HG02623 (cell line): ENCODE results near the gene MFF.
"Not testable (repeated sequence)": the region's sequence is repeated elsewhere in the genome, so short reads cannot be mapped to it uniquely, and the experiment has no call there.

Experiments
- ATAC-seq: cut with Tn5 transposase; IDR thresholded peaks from one replicate; pipeline ENCODE4 v1.9.1; 2021; ENCODE audit warnings: moderate library complexity; ENCODE audit not compliant: unreplicated experiment

MFF gene

DNA sequence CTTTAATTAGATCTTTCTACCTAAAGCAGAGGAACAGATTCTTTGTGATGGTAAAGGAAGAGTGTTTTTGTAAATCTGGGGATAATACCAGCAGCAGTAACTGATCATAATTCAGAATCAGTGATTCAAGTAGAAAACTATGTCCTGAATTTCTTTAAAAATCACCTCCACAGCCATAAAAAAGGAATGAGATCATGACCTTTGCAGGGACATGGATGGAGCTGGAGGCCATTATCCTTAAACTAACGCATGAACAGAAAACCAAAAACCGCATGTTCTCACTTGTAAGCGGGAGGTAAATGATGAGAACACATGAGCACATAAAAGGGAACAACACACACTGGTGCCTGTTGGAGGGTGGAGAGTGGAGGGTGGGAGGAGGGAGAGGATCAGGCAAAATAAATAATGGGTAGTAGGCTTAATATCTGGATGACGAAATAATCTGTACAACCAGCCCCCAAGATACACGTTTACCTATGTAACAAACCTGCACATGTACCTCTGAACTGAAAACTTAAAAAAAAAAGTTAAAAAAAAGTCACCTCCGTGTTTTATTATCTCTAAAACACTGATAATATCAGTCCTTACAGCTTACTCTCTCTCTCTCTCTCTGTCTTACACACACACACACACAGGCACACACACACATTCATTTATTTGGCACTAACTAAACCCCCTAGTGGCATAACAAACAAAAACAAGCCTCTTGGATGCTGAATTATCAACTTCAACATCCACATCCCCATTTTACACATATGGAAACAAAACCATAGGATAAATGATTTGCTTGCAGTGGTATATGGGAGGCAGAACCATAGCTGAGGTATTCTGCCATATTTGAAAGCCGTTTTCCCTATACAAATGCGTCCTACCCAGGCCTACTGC, 52.7 kb downstream of the MFF start:
- no peak for ATAC-seq

DNA sequence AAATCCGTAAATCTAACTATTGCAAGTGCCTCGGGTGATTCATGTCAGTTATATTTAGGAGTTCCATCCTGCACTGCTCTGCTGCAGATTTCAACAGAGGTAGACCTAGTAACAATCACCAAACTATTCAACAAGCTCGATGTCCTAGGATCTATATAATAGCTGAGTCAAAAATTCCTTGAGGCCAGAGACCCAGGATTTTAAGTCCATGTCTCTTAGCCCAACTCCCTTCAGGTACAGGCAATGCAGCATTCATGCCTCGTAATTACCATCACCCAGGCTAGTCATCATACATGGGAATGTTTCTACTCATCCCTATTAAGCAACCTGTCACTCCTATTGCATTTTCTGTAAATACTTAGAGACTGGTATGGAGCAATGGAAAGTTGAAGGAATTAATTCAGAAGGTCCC, 53.3 kb downstream of the MFF start:
- ATAC-seq: no peak

DNA sequence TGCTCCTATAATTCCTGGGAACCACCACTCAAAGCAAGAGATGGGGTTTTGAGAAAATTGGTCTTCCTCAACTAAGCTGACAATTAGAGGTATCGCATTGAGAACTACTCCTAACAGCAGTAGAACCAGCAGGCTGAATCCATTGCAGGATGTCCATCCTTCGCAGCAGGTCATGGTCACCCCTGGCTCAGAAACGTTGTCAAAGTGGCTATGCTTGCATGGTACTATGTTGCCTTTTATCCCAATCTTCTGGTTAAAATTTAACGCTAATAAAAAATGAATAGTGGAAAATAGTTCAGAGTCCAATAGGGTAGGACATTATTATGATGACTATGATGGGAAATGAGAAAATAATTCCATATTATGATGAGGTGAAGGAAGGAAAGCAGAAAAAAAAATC, 54.0 kb downstream of the MFF start, which contains the start of gene TM4SF20:
Gene TM4SF20, minus strand, starts transcription at position 212 of the 400 bp plus-strand sequence. Its CDS starts 38 bp downstream, at position 174.
- ATAC-seq: no peak

DNA sequence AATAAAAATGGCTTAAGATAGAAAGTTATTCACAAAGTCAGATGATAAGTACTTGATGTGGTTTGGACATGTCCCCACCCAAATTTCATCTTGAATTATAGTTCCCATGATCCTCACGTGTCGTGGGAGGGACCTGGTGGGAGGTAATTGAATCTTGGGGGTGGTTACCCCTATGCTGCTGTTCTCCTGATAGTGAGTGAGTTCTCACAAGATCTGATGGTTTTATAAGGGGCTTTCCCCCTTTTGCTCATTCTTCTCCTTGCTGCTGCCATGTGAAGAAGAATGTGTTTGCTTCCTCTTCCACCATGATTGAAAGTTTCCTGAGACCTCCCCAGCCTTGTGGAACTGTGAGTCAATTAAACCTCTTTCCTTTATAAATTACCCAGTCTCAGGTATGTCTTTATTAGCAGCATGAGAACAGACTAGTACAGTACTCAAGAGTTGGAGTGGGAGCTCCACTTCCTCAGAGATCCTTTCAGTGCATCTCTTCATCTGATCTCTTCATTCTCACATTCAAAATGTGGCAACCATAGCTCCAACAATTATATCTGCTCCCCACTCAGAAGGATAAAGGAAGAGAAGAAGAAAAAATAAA, 57.3 kb downstream of the MFF start:
- not testable (repeated sequence) for ATAC-seq

DNA sequence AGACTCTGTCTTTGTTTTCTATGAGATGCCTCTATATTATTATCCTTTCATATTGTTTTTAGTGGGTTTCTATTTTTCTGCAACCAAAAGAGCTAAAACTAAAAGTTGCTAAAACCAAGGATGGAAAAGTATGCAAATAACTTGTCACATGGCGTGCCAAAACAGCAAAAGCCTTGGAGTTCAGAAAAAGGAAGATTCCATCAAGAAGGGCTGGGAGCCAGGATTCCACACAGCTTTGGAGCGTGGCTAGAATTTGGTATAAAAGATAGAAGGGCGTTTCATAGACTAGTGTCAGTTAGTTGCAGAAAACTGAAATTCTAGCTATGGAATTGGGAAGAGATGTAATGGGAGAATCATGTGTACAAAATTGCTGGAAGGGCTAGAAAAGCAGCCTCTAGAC, 58.6 kb downstream of the MFF start:
- ATAC-seq: no peak

DNA sequence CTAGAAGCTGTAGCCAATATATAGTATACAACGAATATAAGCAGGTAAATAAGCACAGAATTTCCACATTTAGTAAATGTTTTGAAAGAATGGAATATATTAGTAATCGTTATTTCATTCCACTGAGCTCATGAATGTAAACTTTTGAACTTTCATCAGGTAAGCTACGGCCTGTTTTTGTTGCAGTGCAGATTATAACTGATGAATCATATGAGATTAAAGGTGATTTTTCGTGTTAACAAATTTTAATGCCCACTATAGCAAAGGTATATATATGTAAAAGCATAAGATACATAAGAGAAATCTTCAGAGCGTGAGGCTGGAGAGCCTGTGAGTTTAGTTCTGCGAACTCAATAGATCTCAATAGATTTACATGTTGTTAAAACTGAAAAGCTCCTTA, 61.6 kb downstream of the MFF start:
- no peak for ATAC-seq

DNA sequence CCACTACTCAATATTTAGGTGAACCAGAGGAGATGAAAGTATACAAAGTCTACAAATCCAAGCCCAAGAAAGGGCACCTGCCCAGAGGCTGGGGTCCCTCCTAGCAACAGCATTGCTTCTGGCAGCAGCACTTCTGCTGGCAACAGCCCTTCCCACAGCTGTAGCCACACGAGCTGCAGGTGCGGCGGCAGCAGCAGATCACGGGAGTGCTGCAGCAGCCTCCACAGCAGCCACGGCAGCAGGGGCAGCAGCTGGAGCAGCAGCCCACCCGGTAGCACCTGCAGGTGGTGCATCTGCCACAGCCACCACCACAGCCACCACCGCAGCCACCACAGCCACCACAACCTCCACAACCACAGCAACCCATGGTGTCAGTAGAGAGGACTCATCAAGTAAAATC, 62.5 kb downstream of the MFF start, which contains the start of gene SCYGR1:
Gene SCYGR1, minus strand, starts transcription at position 367 of the 400 bp plus-strand sequence. Its CDS starts 0 bp downstream, at position 367.
- not testable (repeated sequence) for ATAC-seq

DNA sequence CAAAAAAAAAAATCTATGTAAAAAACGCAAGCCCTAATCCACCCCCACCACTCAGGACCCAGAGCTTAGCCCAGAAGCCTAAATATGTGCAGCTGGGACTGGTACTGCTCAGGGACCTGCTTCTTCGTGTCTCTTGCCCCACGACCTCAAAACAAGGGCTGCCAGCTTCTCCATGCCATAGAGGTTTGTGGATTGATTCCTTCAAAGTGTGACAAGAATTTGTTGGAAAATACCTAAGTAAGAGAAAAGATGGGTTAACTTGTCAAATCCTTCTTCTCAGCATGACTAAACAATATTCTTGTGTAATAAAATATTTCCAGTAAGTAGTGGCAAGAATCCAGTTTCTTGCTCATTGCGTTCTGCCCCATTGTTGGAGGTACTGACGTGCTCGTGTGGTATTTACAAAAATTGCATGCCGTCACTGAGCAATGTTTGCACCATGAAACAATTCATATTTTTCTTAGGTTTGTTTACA, 63.5 kb downstream of the MFF start:
- no peak for ATAC-seq

DNA sequence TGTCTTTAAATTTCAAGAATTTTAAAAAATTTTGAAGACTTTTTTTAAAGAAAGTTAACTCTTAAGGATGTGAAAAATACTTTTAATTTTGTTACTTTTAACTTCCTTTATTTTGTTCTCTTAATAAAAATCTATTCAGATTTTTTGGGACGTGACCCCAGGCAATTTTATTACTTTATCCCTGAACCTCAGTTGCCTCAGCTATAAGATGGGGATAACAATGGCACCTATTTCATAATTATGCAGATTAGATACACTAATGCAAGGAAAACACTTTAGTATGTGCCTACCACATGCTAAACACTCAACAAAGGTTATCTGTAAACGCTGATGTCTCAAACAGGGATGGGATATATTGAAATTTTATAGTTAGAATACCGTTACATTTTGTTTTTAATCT, 64.2 kb downstream of the MFF start:
- no peak for ATAC-seq

DNA sequence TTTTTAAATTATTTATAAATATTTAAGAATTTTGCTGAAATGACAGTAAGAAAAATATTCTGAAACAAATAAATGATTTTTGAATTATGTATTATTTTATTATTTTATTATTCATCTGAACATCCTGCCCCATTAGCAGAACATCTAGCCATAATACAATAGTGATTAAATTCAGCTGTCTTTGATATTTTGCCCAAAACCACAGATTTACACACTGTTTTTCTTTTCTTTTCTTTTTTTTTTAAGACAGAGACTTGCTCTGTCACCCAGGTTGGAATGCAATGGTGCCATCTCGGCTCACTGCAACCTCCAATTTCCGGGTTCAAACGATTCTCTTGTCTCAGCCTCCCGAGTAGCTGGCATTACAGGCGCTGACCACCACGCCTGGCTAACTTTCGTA, 64.6 kb downstream of the MFF start:
- ATAC-seq: no peak

DNA sequence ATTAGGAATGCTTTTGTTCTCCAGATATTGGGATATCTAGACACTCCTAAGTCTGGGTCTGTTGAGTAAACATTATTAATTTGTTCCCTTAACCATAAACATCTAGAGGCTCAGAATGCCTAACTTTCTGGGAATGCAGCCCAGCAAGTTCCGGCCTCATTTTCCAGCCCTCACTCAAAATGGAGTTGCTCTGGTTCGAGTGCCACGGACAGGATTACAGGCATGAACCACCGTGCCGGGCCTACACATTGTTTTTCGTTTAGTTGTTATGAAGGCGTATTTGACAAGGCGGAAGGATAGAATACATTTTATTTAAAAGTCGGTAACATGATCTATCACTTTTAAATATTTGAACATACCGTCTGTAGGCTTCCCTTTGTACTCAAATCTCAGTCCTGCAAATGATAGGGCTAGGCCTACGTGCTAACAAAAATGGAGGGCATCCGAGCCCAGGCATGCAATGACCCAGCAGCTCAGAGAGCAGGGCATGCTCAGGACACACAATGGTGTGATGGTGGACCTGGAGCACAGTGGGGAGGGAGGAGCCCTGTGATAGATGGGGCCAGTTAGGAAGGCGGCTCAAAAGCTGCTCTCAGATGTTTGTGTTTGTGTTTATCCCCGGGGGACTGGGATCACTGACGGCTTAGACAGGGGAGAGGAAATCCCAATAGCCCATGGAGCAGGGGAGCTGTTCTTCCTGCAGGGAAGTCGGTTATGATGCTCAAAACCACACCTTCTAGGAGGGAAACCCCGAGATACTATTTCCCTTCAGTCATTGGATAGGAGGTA, 65.6 kb downstream of the MFF start:
- ATAC-seq: no peak

DNA sequence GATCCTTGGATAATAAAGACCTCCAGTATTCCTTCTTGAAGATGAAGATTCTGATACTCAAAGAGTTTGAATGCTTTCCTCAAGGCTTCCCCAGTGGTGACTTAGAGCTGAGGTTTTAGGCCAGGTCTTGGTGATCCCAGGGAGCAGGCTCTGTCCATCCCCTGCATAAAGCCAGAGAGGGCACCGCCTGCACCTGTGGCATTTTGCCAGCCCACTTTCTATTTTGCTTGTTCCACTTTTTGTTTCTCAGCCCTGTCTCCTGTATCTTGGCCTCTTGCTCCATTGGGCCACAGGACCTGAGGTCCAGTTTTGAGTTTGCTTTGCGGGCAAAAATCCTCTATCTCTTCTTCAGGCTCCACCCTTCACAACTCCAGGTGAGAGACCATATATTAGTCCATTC, 69.3 kb downstream of the MFF start:
- ATAC-seq: no peak

DNA sequence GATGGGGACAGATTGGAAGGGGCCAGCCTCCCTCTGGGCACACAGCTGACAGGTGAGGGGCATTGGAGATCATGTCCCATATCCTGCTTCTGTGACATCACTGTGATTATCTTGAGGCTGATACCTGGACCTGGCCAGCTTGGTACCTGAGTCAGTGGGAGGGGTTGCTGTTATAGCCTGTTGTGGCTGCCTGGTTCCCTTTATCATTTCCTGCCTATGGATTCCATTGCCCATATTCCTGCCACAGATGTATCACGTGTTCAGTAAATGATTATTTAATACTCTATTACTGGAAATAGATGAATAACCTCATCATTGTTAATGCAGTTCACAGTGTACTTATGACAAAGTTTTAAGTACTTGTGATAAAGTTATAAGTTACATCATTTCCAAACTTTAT, 70.5 kb downstream of the MFF start:
- no peak for ATAC-seq

DNA sequence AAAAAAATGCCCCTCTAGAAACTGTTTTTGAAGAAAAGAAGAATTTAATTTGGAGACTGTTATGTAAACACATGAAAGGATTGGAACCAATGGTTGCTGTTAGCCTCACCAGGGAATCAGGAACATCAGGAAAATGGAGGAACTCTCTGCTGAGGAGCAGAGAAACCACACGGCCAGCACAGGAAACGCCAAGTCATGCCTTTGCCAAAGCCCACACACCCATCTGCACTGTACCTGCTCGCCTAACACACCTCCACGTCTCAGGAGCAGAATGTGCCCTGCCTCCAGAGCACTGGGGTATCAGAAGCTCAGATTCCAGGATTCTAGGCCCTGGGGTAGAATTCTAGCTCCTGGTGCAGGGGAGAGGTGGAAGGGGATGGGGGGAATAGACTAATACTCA, 72.5 kb downstream of the MFF start:
- ATAC-seq: no peak

DNA sequence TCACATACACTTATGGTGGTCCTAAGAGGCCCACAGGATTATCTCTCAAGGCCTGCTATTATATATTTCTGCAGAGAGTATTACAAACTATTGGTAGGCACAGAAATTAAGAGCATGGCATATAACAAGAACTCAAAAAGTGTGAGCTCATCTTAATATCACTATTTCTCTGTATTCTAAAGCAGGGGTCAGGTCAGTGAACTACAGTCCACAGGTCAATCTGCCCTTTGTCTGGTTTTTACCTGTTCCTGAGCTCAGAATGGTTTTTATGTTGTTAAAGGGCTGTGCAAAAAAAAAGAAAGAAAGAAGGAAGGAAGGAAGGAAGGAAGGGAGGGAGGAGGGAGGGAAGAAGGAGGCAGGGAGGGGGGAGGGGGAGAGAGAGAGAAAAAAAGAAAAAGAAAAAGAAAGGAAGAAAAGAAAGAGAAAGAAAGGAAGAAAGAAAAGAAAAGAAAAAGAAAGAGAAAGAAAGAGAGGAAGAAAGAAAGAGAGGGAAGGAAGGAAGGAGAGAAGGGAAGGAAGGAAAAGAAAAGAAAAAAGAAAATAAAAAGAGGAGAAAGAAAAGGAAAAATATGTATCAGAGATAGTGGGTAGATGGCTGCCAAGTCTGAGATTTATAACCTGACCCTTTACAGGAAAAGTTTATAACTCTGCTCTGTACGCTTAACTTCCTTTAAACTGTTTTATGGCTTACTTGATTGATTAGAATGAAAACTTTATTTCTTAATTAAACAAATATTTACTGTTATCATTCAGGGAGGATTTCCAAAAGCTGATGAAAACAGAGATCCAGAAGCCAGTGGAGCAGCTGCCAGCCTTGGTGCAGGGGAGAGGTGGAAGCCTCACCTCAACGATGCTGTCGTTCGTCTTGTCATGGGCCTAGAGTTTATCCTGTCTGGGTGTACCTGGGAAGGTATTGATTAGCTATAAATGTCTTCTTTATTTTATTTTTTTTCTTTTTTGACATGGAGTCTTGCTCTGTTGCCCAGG, 73.9 kb downstream of the MFF start:
- no peak for ATAC-seq

DNA sequence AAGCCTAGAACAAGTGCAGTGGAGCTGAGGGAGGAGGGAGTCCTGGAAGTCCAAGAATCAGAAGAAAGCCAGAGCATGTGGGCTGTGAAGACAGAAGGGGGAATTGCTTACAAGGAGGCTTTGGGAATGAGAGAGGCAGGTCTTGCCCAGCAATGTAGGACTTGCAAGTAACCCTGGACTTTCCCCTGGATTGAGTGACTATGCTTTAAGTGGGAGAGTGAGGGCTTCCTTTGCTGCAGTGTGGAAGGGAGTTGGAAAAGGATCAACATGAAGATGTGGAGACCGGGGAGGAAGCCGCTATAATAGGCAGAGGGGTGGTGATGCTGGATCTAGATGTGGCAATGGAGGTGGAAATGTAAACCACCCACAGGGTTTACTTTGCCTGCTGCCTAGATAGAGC, 76.5 kb downstream of the MFF start:
- no peak for ATAC-seq

DNA sequence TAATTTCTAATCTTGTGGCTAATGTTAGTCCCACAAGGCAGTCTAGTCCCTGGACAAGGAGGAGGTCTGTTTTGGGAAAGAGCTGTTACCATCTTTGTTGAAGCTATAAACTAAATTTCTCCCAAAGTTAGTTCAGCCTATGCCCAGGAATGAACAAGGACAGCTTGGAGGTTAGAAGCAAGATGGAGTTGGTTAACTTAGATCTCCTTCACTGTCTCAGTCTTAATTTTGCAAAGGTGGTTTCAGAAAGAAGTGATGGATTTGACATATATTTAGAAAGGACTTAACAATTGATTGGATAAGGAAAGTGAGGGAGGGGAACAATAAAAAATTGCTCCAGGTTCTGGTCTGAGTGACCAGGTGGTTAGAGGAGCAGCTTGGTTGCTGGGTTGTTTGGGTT, 77.3 kb downstream of the MFF start:
- ATAC-seq: no peak

DNA sequence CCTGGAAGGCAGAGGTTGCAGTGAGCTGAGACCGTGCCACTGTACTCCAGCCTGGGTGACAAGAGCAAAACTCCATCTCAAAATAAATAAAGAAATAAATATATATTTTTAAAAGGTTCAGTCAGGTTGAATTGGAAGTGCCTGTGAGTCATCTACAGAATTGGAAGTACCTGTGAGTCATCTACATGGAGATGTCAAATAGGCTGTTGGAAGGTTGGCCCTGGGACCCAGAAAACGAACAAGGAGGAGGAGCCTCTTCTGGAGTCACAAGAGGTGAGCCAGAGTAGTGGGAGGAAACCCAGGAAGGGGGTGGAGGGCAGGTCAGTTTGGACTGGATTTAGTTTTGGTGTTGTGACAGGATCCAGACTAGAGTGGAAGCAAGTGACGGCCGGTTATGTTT, 77.9 kb downstream of the MFF start:
- ATAC-seq: no peak

DNA sequence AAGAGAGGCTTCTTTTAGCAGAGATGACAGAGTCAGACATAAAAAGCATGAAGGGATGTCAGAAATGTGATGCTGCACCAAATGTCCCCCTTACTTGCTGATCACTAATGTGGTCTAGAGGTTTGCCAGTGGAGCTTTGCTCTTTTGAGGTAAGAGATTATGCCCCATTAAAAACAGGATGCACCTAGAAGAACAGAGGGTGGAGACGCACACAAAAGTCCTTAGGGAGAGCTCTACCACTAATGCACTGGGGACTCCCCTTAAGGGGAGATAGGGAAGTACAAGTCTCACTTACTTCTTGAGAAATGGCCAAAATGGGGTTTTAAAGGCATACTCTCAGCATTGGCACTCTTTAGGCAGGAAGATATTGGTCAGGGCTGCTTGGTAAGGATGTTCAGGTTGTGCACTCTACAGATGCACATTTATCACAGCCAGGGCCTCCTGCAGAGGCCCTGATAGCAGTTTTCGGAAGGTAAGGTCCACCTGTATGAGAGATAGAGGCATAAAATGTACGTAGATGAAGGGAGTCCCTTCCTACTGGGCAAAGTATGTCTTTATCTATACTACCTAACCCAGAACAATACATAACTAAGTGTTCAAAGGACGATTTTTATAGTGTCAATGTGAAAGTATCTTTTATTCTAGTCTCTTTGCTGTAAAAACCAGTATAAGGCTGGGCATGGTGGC, 79.7 kb downstream of the MFF start:
- no peak for ATAC-seq
